ENCODE data around the gene DRC7.
"Not testable (repeated sequence)": the region's sequence is repeated elsewhere in the genome, so short reads cannot be mapped to it uniquely, and the experiment has no call there.

DRC7 gene

DNA sequence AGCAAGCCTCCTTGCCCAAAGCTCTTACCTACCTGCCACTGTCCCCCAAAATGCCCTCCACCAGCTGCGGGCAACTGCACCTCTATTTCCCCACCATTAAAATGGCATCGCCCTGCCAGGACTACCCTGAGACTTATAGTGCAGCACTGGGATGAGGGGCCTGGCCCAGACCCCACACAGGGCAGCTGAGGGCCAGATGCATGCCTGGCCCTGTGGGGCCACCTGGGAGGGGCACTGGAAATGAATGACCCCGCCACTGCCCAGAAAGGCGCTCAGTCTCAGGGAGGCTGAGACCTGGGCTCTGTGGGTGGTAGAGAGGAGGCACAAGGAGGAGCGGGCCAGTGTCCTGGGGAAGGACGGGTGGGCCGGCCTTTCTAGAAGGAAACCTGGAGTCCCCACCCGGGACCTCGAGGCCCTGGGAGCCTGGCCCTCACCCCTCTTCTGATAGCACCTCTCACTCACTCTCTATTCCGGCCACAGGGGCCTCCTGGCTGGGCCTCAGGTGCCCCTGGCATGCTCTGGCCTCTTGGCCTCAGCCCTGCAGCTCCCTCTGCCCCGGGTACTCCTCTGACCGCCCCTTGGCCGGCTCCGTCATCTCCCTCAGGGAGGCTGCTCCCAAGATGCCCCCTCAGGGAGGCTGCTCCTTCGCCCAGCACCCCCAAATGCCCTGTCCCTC lies 67.9 kb downstream of the DRC7 start:
- in situ Hi-C loops (cut with HindIII; ENCODE audit: low pct_ligation_motif_present, low pct_unique_long_range_greater_than_20kb, low sequenced_read_pairs) = no loop called here
- DNase-seq = no peak

DNA sequence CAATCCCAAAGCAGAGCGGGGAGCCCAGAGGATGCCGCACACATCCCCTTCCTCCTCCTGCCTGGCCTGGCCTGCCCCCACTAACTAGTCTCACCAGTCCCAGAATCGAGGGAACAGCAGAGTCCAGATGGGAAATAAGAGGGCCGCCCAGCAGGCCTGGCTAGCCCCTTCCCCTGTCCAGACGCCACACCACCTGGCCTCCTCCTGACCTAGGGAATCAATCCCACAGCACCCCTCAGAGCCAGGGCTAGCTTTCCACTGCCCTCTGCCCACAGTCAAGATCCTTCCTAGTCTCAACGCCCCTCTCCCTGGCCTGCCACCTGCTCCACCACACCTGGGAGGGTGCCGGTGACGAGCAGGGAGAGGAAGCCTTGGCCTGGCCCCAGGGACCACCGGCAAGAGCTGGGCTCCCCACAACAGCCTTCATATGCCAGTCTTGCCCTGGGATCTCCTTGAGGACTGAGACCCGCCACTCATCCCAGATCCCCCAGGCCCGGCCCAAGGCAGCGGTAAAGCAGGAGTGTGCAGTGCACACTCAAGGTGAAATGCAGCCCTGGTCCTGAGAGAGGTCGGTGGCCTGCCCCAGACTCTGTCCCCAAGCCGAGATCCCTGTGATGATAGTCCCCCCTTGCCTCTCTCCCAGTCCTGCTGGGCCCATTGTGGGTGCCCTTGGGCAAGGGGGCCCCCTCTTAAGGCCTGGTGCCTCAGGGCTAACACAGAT lies 68.8 kb downstream of the DRC7 start:
- in situ Hi-C loops (cut with HindIII; ENCODE audit: low pct_ligation_motif_present, low pct_unique_long_range_greater_than_20kb, low sequenced_read_pairs) = no loop called here

DNA sequence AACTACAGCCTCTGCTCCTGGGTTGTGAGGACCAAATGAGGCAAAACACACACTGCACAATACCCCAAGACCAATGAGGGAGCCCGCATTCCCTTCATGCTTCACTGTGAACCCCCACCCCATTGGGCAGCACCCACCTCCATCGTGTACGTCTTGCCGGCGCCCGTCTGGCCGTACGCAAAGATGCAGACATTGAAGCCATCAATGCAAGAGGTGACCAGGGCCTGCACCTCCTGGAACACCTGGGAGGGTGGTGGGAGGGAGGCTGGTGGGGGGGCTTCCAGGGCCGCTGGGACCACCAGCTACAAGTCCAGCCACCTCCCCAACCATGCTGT lies 69.4 kb downstream of the DRC7 start:
- no peak for DNase-seq
- in situ Hi-C loops (cut with HindIII; ENCODE audit: low pct_ligation_motif_present, low pct_unique_long_range_greater_than_20kb, low sequenced_read_pairs) = no loop called here

More for the DNA sequence above, 68.8 kb downstream of the DRC7 start:
- DNase-seq = no peak

DNA sequence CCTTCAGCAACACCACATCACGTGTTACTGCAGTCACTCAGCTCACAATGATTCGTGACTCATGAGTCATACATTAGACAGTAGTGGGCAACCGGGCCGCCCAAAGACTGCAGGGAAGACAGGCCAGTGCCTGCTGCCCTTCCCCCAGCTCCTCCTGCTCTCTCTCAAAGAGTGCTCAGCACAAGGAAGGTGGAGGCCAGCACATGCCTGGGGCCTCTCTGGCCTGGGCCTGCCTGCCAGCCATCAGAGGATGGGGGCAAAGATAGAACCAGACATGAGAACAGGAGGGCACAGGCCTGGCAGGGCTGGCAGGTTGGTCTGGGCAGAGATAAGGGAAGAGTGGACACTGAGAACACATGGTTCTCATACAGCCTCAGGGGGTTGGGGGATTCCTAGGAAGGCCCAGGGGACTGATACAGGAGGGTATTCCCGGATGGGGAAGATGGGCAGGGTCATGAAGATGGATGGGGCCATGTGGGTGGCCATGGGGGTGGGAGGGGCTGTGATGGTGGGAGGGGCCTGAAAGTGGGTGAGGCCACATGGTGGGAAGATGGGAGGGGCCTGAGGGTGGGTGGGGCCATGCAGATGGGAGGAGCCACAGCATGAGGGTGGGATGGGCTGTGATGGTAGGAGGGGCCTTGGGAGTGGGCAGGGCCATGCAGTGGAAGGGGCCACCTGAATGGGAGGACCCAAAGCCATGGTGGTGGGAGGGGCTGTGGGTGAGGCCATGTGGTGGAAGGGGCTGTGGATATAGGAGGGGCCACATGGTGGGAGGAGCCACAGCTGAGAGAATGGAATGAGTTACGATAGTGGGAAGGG lies 69.9 kb downstream of the DRC7 start:
- in situ Hi-C loops (cut with HindIII; ENCODE audit: low pct_ligation_motif_present, low pct_unique_long_range_greater_than_20kb, low sequenced_read_pairs) = no loop called here
- DNase-seq = peak; percentile 96

DNA sequence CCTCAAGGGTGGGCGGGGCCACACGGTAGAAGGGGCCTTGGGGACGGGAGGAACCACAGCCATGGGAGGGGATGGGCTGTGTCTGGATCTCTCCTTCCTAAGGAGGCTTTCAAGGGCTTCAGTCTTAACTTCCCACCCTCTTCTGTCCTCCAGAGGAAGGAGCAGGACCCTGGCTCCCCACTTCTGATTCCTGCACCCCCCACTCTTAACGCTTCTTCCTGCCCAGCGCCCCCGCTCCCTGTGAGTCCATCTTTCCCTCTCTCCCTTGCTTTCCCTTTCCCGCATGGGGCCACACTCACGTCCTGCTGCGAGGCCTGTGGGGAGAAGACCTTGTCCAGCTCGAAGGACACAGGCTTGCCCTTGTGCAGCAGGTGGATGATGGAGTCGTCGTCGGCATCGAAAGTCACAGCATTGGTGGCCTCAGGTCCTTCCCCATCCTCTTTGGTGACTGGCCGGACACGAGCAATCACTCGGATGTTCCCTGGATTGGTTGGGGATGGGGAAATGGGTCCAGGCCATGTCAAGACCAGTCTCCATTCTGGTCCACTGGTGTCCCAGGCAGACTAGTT lies 70.6 kb downstream of the DRC7 start:
- DNase-seq = no peak
- in situ Hi-C loops (cut with HindIII; ENCODE audit: low pct_ligation_motif_present, low pct_unique_long_range_greater_than_20kb, low sequenced_read_pairs) = no loop called here

DNA sequence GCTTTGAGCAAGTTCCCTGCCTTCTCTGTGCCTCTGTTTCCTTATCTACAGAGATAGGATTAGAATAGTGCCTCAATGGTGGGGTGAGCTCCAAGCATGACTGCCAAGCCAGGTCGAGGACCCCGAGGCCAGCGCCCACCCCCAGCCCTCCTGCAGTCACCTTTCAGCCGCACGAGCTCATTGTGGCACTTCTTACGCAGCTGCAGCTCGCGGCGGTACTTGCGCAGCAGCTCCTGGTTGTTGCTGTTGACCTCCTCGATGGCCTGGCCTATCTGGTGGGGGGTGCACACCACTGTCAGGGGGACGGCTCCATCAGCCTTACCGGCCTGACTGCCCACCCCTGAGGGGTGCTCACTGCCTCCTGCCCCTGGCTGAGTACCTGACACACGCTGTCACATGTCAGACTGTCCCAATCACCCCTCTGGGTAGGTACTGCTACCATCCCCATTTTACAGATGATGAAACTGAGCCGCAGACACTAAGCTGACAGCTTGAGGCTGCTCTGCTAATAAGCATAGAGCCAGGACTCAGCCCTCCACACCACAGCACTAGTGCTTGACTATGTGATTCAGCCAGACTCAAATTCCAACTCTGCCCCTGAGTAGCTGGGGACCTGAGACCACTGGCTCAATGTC lies 72.2 kb downstream of the DRC7 start:
- no peak for DNase-seq
- in situ Hi-C loops (cut with HindIII; ENCODE audit: low pct_ligation_motif_present, low pct_unique_long_range_greater_than_20kb, low sequenced_read_pairs) = no loop called here

DNA sequence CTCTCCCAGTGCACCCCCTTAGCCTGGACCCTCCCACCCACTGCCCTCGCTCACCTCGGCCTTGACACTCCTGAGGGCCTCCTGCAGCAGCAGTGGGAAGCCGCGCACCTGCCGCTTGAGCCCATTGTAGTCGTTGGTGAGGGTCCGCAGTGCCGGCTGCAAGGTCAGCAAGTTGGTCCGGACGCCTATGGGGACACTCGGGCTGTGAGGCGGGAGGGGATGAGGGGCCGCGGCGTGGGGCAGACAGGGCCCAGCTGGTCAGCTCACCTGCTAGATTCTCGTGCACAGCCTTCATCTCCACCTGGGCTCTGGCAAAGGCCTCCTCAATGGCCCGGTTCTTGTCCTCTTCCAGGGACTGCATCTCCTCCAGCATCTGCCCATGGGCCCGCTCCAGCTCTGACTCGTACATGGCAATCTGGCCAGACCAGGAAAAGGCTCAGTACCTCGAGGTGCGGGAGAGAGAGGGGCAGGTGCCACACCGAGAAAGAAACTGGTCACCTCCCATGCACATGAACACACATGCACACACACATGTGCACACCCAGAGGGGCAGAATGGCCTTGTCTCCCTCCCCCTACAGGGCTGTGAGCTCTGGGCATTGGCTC lies 75.0 kb downstream of the DRC7 start:
- no peak for DNase-seq
- in situ Hi-C loops (cut with HindIII; ENCODE audit: low pct_ligation_motif_present, low pct_unique_long_range_greater_than_20kb, low sequenced_read_pairs) = no loop called here

DNA sequence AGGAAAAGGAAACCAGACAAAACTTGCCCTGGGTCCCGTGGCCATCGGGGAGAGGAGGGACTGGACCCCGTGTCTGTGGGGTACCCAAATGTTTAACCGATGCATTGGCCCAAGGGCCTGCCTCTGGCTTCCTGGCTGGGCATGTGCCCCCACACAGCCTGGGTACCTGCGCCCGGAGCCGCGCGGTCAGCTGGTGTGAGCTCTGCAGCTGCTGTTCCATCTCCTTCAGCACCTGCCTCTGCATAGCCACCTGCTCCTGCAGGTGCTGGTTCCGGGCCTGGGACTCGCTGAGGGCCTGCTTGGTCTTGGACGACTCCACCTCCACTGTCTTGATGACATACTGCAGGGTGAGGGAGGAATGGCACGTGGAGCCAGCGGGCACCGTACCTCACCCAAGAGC lies 75.8 kb downstream of the DRC7 start:
- DNase-seq = no peak
- in situ Hi-C loops (cut with HindIII; ENCODE audit: low pct_ligation_motif_present, low pct_unique_long_range_greater_than_20kb, low sequenced_read_pairs) = no loop called here

DNA sequence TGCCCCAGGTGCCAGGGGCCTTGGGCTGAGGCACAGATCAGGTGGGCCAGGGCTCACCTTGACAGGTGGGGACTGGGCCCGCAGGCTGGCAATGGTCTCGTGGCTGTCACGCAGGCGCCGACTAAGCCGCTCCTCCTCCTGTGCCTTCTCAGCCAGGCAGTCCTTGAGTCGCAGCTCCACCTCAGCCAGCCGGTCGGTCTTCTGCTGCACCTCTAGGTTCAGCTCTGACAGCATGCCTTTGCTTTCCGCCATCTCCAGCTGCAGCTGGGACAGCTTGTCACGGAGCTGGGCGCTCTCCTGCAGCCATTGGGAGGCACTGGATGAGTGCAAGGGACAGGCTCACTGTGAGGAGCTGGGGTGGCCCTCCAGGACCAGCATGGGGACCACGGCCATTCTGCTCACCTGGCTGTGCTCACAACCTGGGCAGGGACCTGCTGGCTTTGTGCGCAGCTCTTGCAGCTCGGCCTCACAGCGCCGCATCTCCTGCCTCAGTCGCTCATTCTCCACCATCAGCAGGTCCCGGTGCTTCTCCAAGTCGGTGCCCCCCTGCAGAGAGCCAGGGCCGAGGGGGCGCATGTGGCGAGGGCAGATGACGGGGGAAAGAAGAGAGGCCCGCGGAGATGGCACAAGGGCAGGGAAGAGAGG lies 76.7 kb downstream of the DRC7 start:
- DNase-seq = no peak
- in situ Hi-C loops (cut with HindIII; ENCODE audit: low pct_ligation_motif_present, low pct_unique_long_range_greater_than_20kb, low sequenced_read_pairs) = no loop called here

DNA sequence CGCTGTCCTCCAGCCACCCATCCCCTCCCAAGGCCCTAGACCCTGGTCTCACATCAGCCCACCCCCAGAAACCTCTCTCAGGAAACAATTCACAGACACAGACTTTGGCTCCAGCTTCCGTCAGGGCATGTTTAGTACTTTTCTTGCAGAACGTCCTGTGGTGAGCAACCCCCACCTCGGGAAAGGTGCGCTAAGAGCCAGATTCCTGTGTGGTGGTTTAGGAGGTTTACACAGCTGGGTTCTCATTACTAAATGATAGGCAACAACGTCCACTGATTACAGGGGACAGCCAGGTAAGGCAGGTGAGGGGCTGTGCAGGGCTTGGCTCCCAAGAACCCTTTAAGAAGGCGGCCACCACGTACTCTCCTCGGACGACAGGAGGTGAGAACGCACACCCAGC lies 78.4 kb downstream of the DRC7 start:
- in situ Hi-C loops (cut with HindIII; ENCODE audit: low pct_ligation_motif_present, low pct_unique_long_range_greater_than_20kb, low sequenced_read_pairs) = no loop called here
- no peak for DNase-seq

DNA sequence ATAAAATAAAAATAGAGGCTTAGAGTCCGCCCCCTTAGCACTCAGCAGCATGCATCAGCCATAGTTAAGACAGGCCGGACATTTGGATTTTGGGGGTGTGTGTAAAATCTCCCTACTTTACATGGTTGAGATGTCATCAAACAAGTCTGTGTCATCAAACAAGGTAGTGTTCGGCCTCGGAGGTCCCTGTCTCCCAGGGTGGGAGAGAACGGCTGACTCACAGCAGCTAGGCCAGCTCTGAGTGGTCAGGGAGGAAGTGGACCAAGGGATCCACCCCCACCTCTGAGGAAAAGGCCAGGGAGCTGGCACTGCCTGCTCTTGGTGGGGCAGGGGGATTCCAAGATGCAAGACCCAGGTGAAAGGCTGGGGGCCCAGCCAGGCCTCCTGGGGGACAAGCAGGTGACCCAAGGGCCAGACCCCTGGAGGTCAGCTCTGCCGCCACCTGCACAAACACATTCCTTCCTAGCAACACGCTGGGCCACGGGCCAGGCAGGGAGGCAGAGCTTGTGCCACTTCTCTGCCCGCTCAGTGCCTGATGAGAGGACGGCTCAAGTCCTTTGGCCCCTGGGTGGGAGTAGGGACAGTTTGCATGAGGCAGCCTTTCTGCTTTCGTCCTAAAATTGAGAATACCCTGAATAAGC lies 79.2 kb downstream of the DRC7 start:
- in situ Hi-C loops (cut with HindIII; ENCODE audit: low pct_ligation_motif_present, low pct_unique_long_range_greater_than_20kb, low sequenced_read_pairs) = no loop called here
- no peak for DNase-seq

DNA sequence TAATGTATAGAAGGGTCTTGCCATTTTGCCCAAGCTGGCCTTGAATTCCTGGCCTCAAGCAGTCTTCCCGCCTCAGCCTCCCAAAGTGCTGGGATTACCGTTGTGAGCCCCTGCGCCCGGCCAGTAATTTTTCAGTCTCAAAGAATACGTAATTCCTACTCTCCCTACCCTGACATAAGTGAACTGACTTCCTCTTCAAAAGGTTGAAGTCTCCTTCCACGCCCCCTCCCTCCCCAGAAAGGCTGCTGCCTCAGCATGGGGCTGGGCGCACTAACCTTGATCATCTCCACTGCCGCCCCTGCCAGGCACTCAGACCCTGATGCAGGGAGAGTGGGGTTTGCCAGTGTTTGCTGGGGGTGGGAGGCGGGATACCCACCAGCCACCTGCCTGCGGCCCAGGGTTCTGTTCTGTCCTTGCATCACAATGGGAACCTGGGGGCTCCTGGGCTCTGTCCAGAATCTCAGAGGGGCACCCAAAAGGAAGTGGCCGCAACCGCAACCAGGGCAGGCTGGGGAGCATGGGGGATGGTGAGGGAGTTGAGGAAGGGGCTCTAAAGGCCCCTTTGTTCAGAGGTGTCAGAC lies 80.2 kb downstream of the DRC7 start:
- in situ Hi-C loops (cut with HindIII; ENCODE audit: low pct_ligation_motif_present, low pct_unique_long_range_greater_than_20kb, low sequenced_read_pairs) = no loop called here
- DNase-seq = no peak

DNA sequence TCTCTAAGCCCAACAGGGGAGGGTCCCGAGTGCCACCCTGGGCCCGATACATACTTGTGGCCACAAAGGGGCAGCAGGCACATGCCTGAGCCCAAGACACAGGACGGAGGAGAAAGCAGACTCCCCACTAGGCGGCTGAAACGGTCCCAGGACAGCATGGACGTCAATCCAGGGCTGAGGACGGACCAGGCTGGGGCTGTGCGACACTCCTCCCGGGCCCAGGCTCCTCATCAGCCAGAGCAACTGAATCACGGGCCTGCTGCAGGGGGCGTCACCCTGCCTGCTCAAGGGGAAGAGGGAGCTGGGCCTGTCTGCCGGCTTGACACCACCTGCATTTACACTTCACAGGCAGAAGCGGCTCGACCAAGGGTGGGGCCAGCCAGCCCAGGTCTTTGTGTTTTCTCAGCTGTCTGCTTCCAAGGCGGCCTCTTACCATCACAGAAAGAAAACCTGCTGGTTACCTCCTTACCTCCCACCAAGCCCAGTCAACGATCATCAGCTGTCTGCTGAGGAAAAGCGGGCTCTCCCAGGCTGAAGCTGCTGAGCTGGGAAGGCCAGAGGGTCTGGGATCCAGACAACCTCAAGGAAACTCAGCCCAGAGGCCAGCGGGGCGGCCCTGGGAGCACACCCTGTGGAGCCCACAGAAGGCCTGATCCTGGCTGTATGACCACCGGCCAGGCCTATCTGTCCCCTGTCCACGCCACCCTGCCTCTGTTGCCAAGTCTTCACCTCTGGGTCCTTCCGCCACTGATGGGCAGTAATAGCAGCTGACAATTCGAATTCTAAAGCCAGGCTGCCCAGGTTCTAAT lies 81.3 kb downstream of the DRC7 start:
- DNase-seq = no peak
- in situ Hi-C loops (cut with HindIII; ENCODE audit: low pct_ligation_motif_present, low pct_unique_long_range_greater_than_20kb, low sequenced_read_pairs) = no loop called here

DNA sequence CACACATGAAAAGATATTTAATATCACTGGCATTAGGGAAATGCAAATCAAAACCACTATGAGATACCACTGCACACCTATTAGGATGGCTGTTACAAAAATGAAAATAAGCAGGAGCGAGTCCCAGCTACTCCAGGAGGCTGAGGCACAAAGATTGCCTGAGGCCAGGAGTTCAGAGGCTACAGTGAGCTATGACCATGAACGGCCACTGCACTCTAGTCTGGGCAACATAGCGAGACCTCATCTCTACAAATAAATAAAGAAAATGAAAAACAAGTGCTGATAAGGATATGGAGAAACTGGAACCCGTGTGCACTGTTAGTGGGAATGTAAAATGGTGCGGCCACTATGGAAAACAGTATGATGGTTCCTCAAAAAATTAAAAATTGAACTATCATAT lies 84.1 kb downstream of the DRC7 start:
- in situ Hi-C loops (cut with HindIII; ENCODE audit: low pct_ligation_motif_present, low pct_unique_long_range_greater_than_20kb, low sequenced_read_pairs) = no loop called here
- DNase-seq = no peak

DNA sequence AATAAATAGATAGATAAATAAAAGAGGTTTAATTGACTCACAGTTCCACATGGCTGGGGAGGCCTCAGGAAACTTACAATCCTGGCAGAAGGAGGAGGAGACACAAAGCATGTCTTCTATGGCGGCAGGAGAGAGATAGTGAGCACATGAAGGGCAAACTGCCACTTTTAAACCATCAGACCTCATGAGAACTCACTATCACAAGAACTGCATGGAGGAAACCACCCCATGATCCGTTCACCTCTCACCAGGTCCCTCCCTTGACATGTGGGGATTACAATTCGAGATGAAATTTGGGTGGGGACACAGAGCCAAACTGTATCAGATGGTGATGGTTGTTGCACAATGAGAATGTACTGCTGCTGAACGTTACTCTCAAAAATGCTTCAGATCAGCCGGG lies 85.2 kb downstream of the DRC7 start:
- in situ Hi-C loops (cut with HindIII; ENCODE audit: low pct_ligation_motif_present, low pct_unique_long_range_greater_than_20kb, low sequenced_read_pairs); DNase-seq: not testable (repeated sequence)

DNA sequence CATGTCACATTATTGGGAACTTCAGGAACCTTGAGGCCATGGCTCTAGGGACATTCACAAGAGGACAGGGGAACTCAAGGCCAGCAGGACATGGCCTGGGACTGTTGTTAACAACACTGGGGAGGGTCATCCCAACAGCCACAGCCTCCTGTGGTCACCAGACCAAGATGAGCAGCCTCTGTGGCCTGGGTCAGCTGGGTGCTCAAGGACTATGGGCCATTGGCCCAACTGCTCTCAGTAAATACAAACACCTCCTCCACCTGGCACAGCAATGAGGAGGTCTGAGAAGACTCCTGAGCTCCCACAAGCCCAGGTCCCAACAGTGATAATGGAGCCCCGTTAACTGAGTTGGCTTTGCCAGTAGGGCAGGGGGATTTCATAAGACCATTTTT lies 86.7 kb downstream of the DRC7 start:
- no peak for DNase-seq
- in situ Hi-C loops (cut with HindIII; ENCODE audit: low pct_ligation_motif_present, low pct_unique_long_range_greater_than_20kb, low sequenced_read_pairs) = no loop called here
